Measurements from ENCODE around the gene STX16.

The STX16 gene

GRCh38 chr20:58637466-58638213 is 13.4 kb upstream of the STX16 start:
- peaks cover 8% of the 10 kb centered on the region for H3K4me1 ChIP-seq (ENCODE audit: insufficient read depth, low read length, severe bottlenecking)
- no peak overlapping the region for H3K9ac ChIP-seq (ENCODE audit: low read length)
- no peak overlapping the region for H3K27ac ChIP-seq (ENCODE audit: low read depth, low read length, poor library complexity, severe bottlenecking)
- TF ChIP-seq CTCF (IDR thresholded peaks at IDR 0.05; ENCODE audit: low read length) = no peak
- TF ChIP-seq EZH2 (IDR thresholded peaks at IDR 0.05; ENCODE audit: borderline replicate concordance, low read length) = no peak
- no peak overlapping the region for H2AFZ ChIP-seq (ENCODE audit: low read length)
- H3K79me2 ChIP-seq (ENCODE audit: insufficient read depth, low read length) = no peaks in the 10 kb centered on the region
- no peaks in the 10 kb centered on the region for H3K36me3 ChIP-seq (ENCODE audit: insufficient read depth, low read length)
- no peak overlapping the region for H3K4me3 ChIP-seq (ENCODE audit: low read depth, low read length, poor library complexity, severe bottlenecking)
- H3F3A ChIP-seq (ENCODE audit: insufficient read depth, low read length) = no peaks in the 10 kb centered on the region
- no peaks in the 10 kb centered on the region for H4K20me1 ChIP-seq (ENCODE audit: insufficient read depth, low read length)
- no peaks in the 10 kb centered on the region for H3K9me3 ChIP-seq (ENCODE audit: low read length)
- H3K4me2 ChIP-seq (ENCODE audit: low read length) = no peak overlapping the region
- no peaks in the 10 kb centered on the region for H3K9me2 ChIP-seq (ENCODE audit: low read depth, low read length)
- no peaks in the 10 kb centered on the region for H3K27me3 ChIP-seq (ENCODE audit: insufficient read depth, low read length)

DNA sequence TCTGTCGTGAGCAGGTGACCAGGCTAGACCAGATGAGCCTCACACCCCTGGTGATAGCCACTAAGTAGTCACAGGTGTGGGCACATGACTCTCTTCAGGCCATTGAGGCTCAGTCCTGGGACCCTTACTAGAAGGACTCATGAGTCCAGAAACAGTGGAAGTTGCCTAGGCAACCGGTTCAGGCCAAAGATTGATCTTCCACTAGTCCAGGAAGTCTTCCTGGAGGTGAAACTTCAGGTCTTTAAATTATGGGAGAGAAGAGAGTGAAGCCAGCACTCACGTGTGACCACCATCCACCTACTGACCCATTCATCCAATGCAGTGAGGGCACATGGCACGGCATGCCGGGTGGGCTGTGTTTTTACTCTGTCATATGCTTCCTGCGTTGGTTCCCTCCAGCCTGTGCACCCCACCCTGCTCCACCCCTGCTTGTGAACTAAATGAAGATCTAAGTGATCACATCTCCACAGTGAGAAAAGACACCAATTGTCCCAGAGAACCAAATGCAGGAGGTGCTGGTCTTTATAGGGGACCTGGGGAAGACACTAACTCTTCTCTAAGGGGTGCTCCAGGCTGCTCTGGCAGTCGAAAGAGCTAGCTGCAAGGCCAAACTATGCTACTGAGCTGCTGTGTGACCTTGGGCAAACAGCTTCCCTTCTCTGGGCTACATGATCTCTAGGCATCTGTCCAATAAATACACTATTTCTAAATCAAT is 12.5 kb upstream of the STX16 start:
- H3K4me3 ChIP-seq (ENCODE audit: low read depth, low read length, poor library complexity, severe bottlenecking) = no peak overlapping the region
- TF ChIP-seq CTCF (IDR thresholded peaks at IDR 0.05; ENCODE audit: low read length) = no peak
- no peak for TF ChIP-seq EZH2 (IDR thresholded peaks at IDR 0.05; ENCODE audit: borderline replicate concordance, low read length)

DNA sequence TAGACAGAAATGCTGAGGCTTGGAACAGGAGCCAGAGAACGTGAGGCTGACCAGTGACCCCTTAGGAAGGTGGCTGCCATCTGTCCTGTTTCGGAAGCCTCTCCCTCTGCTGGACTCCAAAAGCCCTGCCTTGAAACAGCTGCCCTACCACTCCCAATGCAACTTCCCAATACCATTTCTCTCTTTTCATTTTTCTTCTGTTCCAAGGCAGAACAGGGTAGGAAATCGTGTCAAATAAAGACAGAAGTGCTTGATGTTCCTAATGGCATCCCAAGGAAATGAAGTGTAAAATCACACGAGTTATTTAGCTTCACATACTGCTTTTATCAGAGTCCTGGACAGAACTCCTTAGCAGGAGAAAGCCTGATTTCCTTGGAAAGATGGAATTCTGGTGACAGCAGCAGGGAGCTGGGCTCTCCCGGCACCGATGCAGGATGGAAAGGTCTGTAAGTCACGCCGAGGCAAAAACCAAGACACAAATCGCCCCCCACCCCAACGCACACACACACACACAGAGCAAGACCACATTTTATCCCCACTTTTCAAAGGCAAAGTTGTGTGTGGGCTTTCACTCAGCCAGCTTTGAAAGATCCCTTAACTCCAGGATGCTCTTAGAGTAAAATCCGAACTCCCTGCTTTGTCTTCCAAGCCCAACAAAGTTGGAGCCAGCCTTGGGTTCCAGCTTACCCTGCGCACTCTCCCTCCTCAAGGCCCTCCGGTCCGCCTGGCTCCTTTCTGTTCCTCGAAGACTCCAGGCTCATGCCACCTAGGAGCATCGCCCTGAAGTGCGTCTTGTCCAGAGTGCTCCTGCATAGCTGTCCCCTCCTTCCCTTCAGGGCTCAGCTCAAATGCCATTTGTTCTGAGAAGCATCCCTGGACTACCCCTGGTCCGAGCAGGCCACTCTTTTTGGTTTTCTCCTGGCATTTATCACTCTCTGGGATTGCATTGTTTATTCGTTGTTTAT is 11.6 kb upstream of the STX16 start:
- Histone ChIP-seq H3K79me2 (ENCODE audit: insufficient read depth, low read length) (no peaks in the 10 kb centered on the region), H3K4me1 (ENCODE audit: insufficient read depth, low read length, severe bottlenecking) (peaks cover 5% of the 10 kb centered on the region), H3K27ac (ENCODE audit: low read depth, low read length, poor library complexity, severe bottlenecking) (no peak overlapping the region), H3K9me2 (ENCODE audit: low read depth, low read length) (no peaks in the 10 kb centered on the region), H3F3A (ENCODE audit: insufficient read depth, low read length) (no peaks in the 10 kb centered on the region), H2AFZ (ENCODE audit: low read length) (no peak overlapping the region), H3K36me3 (ENCODE audit: insufficient read depth, low read length) (no peaks in the 10 kb centered on the region), H3K9me3 (ENCODE audit: low read length) (no peaks in the 10 kb centered on the region), H3K4me3 (ENCODE audit: low read depth, low read length, poor library complexity, severe bottlenecking) (no peak overlapping the region), H3K4me2 (ENCODE audit: low read length) (no peak overlapping the region), H4K20me1 (ENCODE audit: insufficient read depth, low read length) (no peaks in the 10 kb centered on the region), H3K27me3 (ENCODE audit: insufficient read depth, low read length) (no peaks in the 10 kb centered on the region), H3K9ac (ENCODE audit: low read length) (no peak overlapping the region)
- TF ChIP-seq CTCF (IDR thresholded peaks at IDR 0.05; ENCODE audit: low read length) (no peak), EZH2 (IDR thresholded peaks at IDR 0.05; ENCODE audit: borderline replicate concordance, low read length) (no peak)

More for the DNA sequence above, 12.5 kb upstream of the STX16 start:
- no peaks in the 10 kb centered on the region for H3K79me2 ChIP-seq (ENCODE audit: insufficient read depth, low read length)
- H4K20me1 ChIP-seq (ENCODE audit: insufficient read depth, low read length) = no peaks in the 10 kb centered on the region
- no peaks in the 10 kb centered on the region for H3F3A ChIP-seq (ENCODE audit: insufficient read depth, low read length)
- H3K36me3 ChIP-seq (ENCODE audit: insufficient read depth, low read length) = no peaks in the 10 kb centered on the region
- H3K9ac ChIP-seq (ENCODE audit: low read length) = no peak overlapping the region
- H3K27me3 ChIP-seq (ENCODE audit: insufficient read depth, low read length) = no peaks in the 10 kb centered on the region
- peaks cover 8% of the 10 kb centered on the region for H3K4me1 ChIP-seq (ENCODE audit: insufficient read depth, low read length, severe bottlenecking)
- no peaks in the 10 kb centered on the region for H3K9me3 ChIP-seq (ENCODE audit: low read length)
- H3K27ac ChIP-seq (ENCODE audit: low read depth, low read length, poor library complexity, severe bottlenecking) = no peak overlapping the region
- H3K9me2 ChIP-seq (ENCODE audit: low read depth, low read length) = no peaks in the 10 kb centered on the region
- H2AFZ ChIP-seq (ENCODE audit: low read length) = no peak overlapping the region
- no peak overlapping the region for H3K4me2 ChIP-seq (ENCODE audit: low read length)
